Measurements from ENCODE around the gene DSC1. TPM values are rescaled to one million over a fixed set of nuclear protein-coding genes. Genes with fewer than 3 reads are reported as not detected.
A peak's percentile ranks its signal among the peaks of the same experiment; 100 is the strongest.

Gene DSC1, protein sequence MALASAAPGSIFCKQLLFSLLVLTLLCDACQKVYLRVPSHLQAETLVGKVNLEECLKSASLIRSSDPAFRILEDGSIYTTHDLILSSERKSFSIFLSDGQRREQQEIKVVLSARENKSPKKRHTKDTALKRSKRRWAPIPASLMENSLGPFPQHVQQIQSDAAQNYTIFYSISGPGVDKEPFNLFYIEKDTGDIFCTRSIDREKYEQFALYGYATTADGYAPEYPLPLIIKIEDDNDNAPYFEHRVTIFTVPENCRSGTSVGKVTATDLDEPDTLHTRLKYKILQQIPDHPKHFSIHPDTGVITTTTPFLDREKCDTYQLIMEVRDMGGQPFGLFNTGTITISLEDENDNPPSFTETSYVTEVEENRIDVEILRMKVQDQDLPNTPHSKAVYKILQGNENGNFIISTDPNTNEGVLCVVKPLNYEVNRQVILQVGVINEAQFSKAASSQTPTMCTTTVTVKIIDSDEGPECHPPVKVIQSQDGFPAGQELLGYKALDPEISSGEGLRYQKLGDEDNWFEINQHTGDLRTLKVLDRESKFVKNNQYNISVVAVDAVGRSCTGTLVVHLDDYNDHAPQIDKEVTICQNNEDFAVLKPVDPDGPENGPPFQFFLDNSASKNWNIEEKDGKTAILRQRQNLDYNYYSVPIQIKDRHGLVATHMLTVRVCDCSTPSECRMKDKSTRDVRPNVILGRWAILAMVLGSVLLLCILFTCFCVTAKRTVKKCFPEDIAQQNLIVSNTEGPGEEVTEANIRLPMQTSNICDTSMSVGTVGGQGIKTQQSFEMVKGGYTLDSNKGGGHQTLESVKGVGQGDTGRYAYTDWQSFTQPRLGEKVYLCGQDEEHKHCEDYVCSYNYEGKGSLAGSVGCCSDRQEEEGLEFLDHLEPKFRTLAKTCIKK
- polyA plus RNA-seq = under 1 TPM; 0.04 to 0.16 TPM

DNA sequence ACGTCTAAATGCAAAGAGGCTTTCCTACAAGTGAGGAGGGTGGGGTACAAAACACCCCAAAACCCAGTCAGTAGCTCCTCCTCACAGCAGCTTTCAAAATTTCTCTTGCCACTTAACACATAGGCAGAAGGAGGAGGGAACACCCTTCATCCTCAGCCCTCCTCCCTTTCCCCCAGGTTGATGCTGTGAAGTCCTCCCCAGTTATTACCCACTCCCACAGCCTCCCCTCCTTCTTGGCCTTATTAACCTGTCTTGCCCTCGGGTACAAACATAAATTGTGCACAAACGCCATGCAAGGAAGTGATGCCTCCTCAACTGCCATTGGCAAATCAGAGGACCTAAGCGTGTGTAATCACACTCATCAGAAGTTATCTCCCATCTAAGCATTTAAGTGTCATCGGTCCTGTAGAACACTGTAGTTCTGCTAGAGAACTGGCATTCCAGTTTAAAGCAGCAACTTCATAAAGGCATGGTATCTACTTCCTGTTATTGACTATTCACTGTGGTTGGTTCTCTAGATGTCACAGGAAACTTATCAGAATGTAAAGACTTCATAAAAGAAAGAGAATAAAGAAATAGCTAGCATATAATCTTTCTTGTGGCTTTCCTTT, at the start of gene DSC1:
TSS of gene DSC1 (minus strand) at position 32 of the 611 bp plus-strand sequence. CDS start 262 bp downstream, outside the sequence.
- Histone ChIP-seq H3K36me3 (ENCODE audit: control insufficient read depth in 2 of 2, insufficient read depth in 2 of 2, low read length in 1 of 2) (no peaks in the 10 kb centered on the region), H3K4me3 (ENCODE audit: low read depth in 1 of 2, low read length in 2 of 2) (no peak within 1 kb of the TSS), H3K9me3 (ENCODE audit: control insufficient read depth in 2 of 2, insufficient read depth in 1 of 2, low read depth in 1 of 2, low read length in 1 of 2) (no peaks in the 10 kb centered on the region), H3K27me3 (ENCODE audit: control insufficient read depth in 1 of 2, insufficient read depth in 2 of 2, low read length in 2 of 2) (no peaks in the 10 kb centered on the region), H3K27ac (ENCODE audit: low read depth in 2 of 2, low read length in 1 of 2) (peak within 1 kb of the TSS; percentile 59 to 78), H3K4me1 (ENCODE audit: control insufficient read depth in 2 of 2, insufficient read depth in 2 of 2, low read length in 1 of 2) (peaks cover 0 to 4% of the 10 kb centered on the region in 2 donors)
- WGBS, 2 donors = 49 to 59% methylated on average over 5 of the region's 5 CpGs

DNA sequence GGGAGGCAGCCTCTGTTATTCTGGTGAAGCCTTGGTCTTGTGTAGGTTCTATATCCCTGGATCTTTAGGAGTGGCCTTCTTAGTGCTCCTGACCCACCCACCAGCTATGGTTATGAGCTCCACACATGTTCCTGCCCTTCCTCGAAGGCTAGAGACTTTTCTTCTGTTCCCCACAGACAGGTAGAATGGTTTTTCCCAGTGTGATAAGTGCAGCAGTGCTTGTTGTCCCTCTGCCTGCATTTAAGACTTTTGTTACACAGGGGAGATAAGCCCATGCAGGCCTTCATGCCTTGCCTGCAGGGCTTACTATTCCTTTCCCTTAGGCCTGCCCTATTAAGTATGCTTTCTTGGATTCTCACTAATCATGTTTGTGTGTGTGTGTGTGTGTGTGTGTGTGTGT, 48.4 kb upstream of the DSC1 start:
- Histone ChIP-seq H3K4me3 (ENCODE audit: low read depth in 1 of 2, low read length in 2 of 2) (no peak overlapping the region), H3K27ac (ENCODE audit: low read depth in 2 of 2, low read length in 1 of 2) (no peak overlapping the region), H3K36me3 (ENCODE audit: control insufficient read depth in 2 of 2, insufficient read depth in 2 of 2, low read length in 1 of 2) (no peaks in the 10 kb centered on the region), H3K9me3 (ENCODE audit: control insufficient read depth in 2 of 2, insufficient read depth in 1 of 2, low read depth in 1 of 2, low read length in 1 of 2) (no peaks in the 10 kb centered on the region), H3K27me3 (ENCODE audit: control insufficient read depth in 1 of 2, insufficient read depth in 2 of 2, low read length in 2 of 2) (no peaks in the 10 kb centered on the region), H3K4me1 (ENCODE audit: control insufficient read depth in 2 of 2, insufficient read depth in 2 of 2, low read length in 1 of 2) (no peaks in the 10 kb centered on the region)
- 44 to 55% methylated on average over 1 of the region's 1 CpG for WGBS, 2 donors

DNA sequence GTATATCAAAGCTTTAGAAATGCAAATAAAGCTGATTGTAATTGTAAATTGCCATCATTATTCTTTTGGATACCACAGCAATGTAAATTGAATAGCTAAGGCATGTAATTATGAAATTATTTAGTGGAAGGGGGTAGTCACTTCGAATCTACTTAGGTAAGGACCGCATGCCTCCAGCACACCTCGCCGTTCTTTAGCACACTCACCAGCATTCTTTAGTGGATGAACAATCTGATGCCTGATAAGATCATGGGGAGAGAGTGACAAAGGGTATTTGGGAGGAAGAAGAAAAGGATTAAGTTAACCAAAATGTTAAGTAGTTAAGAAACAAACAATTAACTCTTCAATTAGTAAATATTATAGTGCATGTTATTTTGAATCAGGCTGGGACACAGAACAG, 46.4 kb upstream of the DSC1 start:
- Histone ChIP-seq H3K9me3 (ENCODE audit: control insufficient read depth in 2 of 2, insufficient read depth in 1 of 2, low read depth in 1 of 2, low read length in 1 of 2) (no peaks in the 10 kb centered on the region), H3K27ac (ENCODE audit: low read depth in 2 of 2, low read length in 1 of 2) (no peak overlapping the region), H3K4me1 (ENCODE audit: control insufficient read depth in 2 of 2, insufficient read depth in 2 of 2, low read length in 1 of 2) (peaks cover 0 to 3% of the 10 kb centered on the region in 2 donors), H3K27me3 (ENCODE audit: control insufficient read depth in 1 of 2, insufficient read depth in 2 of 2, low read length in 2 of 2) (no peaks in the 10 kb centered on the region), H3K4me3 (ENCODE audit: low read depth in 1 of 2, low read length in 2 of 2) (no peak overlapping the region), H3K36me3 (ENCODE audit: control insufficient read depth in 2 of 2, insufficient read depth in 2 of 2, low read length in 1 of 2) (no peaks in the 10 kb centered on the region)
- 62 to 79% methylated on average over 4 of the region's 4 CpGs for whole genome bisulfite sequencing, 2 donors

DNA sequence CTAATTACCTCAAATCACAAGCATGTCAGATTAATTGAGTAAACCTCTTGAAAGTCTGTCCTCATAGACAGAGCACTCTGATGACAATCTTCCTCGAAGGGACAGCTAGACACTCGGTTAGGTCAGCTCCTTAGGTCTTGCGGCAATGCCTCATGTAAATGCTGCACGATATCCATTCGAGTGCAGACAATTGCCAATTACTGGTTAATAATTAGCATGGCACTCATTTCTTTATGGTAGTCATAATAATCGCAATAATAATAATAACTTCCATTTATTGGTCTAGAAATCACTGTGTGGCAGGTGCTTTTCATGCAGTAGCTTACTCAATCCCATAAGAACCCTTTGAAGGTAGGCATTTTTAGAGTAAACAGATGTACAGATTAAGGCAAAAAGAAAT, 44.7 kb upstream of the DSC1 start:
- Histone ChIP-seq H3K27ac (ENCODE audit: low read depth in 2 of 2, low read length in 1 of 2) (peak overlapping the region; percentile 57 to 92), H3K9me3 (ENCODE audit: control insufficient read depth in 2 of 2, insufficient read depth in 1 of 2, low read depth in 1 of 2, low read length in 1 of 2) (no peaks in the 10 kb centered on the region), H3K4me3 (ENCODE audit: low read depth in 1 of 2, low read length in 2 of 2) (no peak overlapping the region), H3K27me3 (ENCODE audit: control insufficient read depth in 1 of 2, insufficient read depth in 2 of 2, low read length in 2 of 2) (no peaks in the 10 kb centered on the region), H3K36me3 (ENCODE audit: control insufficient read depth in 2 of 2, insufficient read depth in 2 of 2, low read length in 1 of 2) (no peaks in the 10 kb centered on the region), H3K4me1 (ENCODE audit: control insufficient read depth in 2 of 2, insufficient read depth in 2 of 2, low read length in 1 of 2) (peaks cover 0 to 5% of the 10 kb centered on the region in 2 donors)
- WGBS, 2 donors = 55 to 61% methylated on average over 6 of the region's 6 CpGs

DNA sequence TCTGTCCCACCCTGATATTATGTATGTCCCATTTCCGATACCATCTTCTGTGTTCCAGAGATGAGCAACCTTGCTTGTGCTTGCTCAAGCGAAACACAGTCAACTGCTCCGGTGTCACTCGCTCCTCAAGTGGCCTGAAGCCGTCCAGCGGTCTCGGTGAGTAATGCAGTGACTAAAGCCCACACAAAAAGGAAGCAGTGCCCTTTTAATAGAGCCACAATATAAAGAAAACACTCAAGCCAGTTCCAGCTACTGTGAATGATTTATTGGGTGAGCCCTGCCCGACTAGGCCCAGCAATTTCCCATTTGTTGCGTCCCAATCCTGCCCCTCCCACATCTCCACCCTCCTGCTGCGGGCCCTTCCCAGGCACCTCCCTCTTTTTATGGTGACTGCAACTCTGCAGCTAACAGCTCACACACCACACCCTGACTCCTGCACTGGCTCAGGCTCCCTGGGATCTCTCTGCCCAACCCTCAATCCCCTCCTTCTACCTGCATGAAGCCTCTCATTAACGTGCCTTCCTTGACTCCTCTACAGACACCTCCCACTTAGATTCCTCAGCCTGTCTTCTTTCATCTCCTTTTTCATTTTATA, 44.2 kb upstream of the DSC1 start:
- Histone ChIP-seq H3K9me3 (ENCODE audit: control insufficient read depth in 2 of 2, insufficient read depth in 1 of 2, low read depth in 1 of 2, low read length in 1 of 2) (no peaks in the 10 kb centered on the region), H3K36me3 (ENCODE audit: control insufficient read depth in 2 of 2, insufficient read depth in 2 of 2, low read length in 1 of 2) (no peaks in the 10 kb centered on the region), H3K4me3 (ENCODE audit: low read depth in 1 of 2, low read length in 2 of 2) (peak overlapping the region in 1 of 2 donors; percentile 36), H3K27me3 (ENCODE audit: control insufficient read depth in 1 of 2, insufficient read depth in 2 of 2, low read length in 2 of 2) (no peaks in the 10 kb centered on the region), H3K27ac (ENCODE audit: low read depth in 2 of 2, low read length in 1 of 2) (peak overlapping the region; percentile 92 to 95), H3K4me1 (ENCODE audit: control insufficient read depth in 2 of 2, insufficient read depth in 2 of 2, low read length in 1 of 2) (peaks cover 0 to 5% of the 10 kb centered on the region in 2 donors)
- 25 to 33% methylated on average over 11 of the region's 11 CpGs for WGBS, 2 donors

DNA sequence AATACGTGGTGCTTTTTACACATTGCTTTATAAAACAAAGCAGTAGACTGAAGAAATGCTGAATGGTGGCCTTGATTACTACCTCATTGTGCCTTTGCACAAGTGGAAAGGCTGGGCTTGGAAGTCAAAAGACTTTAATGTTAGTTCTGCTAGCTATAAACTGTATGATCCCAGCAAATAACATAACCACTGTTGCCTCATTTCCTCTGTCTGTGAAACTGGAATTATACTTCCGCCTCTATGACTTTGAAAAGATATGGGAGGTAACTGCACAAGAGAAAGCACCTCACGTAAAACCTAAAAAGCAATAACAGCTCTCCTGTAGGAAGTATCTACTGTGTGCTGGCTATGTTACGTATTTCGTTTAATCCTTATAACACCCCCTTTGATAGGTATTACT, 43.4 kb upstream of the DSC1 start:
- Histone ChIP-seq H3K4me1 (ENCODE audit: control insufficient read depth in 2 of 2, insufficient read depth in 2 of 2, low read length in 1 of 2) (peaks cover 0 to 5% of the 10 kb centered on the region in 2 donors), H3K27me3 (ENCODE audit: control insufficient read depth in 1 of 2, insufficient read depth in 2 of 2, low read length in 2 of 2) (no peaks in the 10 kb centered on the region), H3K36me3 (ENCODE audit: control insufficient read depth in 2 of 2, insufficient read depth in 2 of 2, low read length in 1 of 2) (no peaks in the 10 kb centered on the region), H3K27ac (ENCODE audit: low read depth in 2 of 2, low read length in 1 of 2) (peak overlapping the region; percentile 95 to 96), H3K9me3 (ENCODE audit: control insufficient read depth in 2 of 2, insufficient read depth in 1 of 2, low read depth in 1 of 2, low read length in 1 of 2) (no peaks in the 10 kb centered on the region), H3K4me3 (ENCODE audit: low read depth in 1 of 2, low read length in 2 of 2) (peak overlapping the region in 1 of 2 donors; percentile 36)
- WGBS, 2 donors = 56 to 66% methylated on average over 5 of the region's 5 CpGs

DNA sequence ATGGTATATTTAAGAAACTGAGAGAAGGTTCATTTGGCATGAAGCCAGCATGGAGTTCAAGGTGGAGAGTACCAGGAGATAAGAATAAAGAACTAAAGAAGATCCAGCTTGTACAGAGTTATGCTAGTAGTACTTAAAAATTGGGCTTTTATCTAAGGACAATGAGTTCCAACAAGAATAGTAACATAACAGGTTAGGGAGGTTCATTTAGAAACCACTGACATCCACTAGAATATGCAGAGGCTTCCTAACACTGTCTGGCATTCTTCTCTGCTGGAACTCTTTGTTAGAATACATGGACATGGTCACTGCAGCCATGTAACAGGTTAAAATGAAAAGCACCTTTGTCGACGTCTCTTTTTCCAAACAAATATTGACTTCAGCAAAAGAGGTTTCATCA, 42.6 kb upstream of the DSC1 start:
- H3K4me3 ChIP-seq (ENCODE audit: low read depth in 1 of 2, low read length in 2 of 2) = no peak overlapping the region
- H3K27me3 ChIP-seq (ENCODE audit: control insufficient read depth in 1 of 2, insufficient read depth in 2 of 2, low read length in 2 of 2) = no peaks in the 10 kb centered on the region
- H3K9me3 ChIP-seq (ENCODE audit: control insufficient read depth in 2 of 2, insufficient read depth in 1 of 2, low read depth in 1 of 2, low read length in 1 of 2) = no peaks in the 10 kb centered on the region
- H3K27ac ChIP-seq (ENCODE audit: low read depth in 2 of 2, low read length in 1 of 2) = peak overlapping the region; percentile 80 to 95
- WGBS, 2 donors = 41 to 49% methylated on average over 2 of the region's 2 CpGs
- H3K36me3 ChIP-seq (ENCODE audit: control insufficient read depth in 2 of 2, insufficient read depth in 2 of 2, low read length in 1 of 2) = no peaks in the 10 kb centered on the region
- peaks cover 0 to 5% of the 10 kb centered on the region in 2 donors for H3K4me1 ChIP-seq (ENCODE audit: control insufficient read depth in 2 of 2, insufficient read depth in 2 of 2, low read length in 1 of 2)

DNA sequence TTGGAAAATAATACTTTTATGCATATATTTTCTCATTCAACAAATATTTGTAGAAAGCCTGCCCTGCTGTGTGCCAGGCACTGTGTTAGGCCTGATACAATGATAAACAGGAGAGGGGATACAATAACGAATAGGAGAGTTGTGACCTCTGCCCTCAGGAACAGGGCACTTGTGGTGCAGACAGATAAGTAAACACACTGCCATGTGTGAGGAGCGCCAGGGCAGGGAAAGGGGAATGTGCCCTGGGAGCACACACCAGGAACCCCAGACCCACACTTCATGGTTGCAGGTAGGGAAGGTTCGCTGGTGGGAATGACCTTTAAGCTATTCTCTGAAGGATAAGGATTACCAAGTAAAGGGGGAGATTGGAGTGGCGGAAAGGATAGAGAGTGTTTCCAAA, 42.2 kb upstream of the DSC1 start:
- peaks cover 0 to 5% of the 10 kb centered on the region in 2 donors for H3K4me1 ChIP-seq (ENCODE audit: control insufficient read depth in 2 of 2, insufficient read depth in 2 of 2, low read length in 1 of 2)
- 56 to 68% methylated on average over 4 of the region's 4 CpGs for WGBS, 2 donors
- no peak overlapping the region for H3K4me3 ChIP-seq (ENCODE audit: low read depth in 1 of 2, low read length in 2 of 2)
- no peaks in the 10 kb centered on the region for H3K27me3 ChIP-seq (ENCODE audit: control insufficient read depth in 1 of 2, insufficient read depth in 2 of 2, low read length in 2 of 2)
- H3K27ac ChIP-seq (ENCODE audit: low read depth in 2 of 2, low read length in 1 of 2) = peak overlapping the region; percentile 44 to 68
- no peaks in the 10 kb centered on the region for H3K36me3 ChIP-seq (ENCODE audit: control insufficient read depth in 2 of 2, insufficient read depth in 2 of 2, low read length in 1 of 2)
- no peaks in the 10 kb centered on the region for H3K9me3 ChIP-seq (ENCODE audit: control insufficient read depth in 2 of 2, insufficient read depth in 1 of 2, low read depth in 1 of 2, low read length in 1 of 2)

DNA sequence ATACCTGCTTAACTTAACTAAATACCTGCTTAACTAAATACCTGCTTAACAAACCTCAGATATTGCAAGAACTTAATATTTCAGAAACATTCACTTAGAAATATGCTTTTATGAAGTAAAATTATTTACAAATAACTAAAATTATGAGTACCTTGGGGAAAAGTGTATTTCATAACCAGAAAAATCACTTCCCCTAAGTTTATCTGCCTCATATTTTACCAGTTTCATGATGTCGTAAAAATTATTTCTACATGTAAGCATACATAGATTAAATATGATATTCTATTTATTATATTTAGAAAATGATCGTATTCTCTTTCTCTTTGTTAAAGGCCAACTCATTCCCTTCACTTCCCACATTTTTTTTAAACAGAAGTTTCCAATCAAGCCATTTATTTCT, 41.5 kb upstream of the DSC1 start:
- Histone ChIP-seq H3K27ac (ENCODE audit: low read depth in 2 of 2, low read length in 1 of 2) (no peak overlapping the region), H3K36me3 (ENCODE audit: control insufficient read depth in 2 of 2, insufficient read depth in 2 of 2, low read length in 1 of 2) (no peaks in the 10 kb centered on the region), H3K4me3 (ENCODE audit: low read depth in 1 of 2, low read length in 2 of 2) (no peak overlapping the region), H3K4me1 (ENCODE audit: control insufficient read depth in 2 of 2, insufficient read depth in 2 of 2, low read length in 1 of 2) (peaks cover 0 to 5% of the 10 kb centered on the region in 2 donors), H3K9me3 (ENCODE audit: control insufficient read depth in 2 of 2, insufficient read depth in 1 of 2, low read depth in 1 of 2, low read length in 1 of 2) (no peaks in the 10 kb centered on the region), H3K27me3 (ENCODE audit: control insufficient read depth in 1 of 2, insufficient read depth in 2 of 2, low read length in 2 of 2) (no peaks in the 10 kb centered on the region)
- WGBS, 2 donors = 66 to 69% methylated on average over 2 of the region's 2 CpGs
